Head of caudate nucleus (tissue), 42 donors: ENCODE data around the gene CRISPLD2.
A peak's percentile ranks its signal among the peaks of the same experiment; 100 is the strongest.

Experiments used
- DNase-seq, 42 donors: peaks; one replicate each; pipeline versions ENCODE4 v3.0.0 to v3.0.0-alpha.2; 2020 to 2021; ENCODE audit warnings: mixed read lengths in 7 of 42
- intact Hi-C: fragments of 100-400 bp; cut with DNase I; formaldehyde crosslinking; loops from one replicate; pipeline ENCODE4 v1.15.0; 2022

CRISPLD2 gene

GRCh38 chr16:84890427-84890826 lies 70.6 kb downstream of the CRISPLD2 start:
- intact Hi-C loops: no loop called here
- peak in 40 of 42 donors; percentile 19 to 83 (median 62) for DNase-seq

GRCh38 chr16:84891149-84891795 lies 71.5 kb downstream of the CRISPLD2 start:
- intact Hi-C loops: no loop called here
- DNase-seq: peak in 7 of 42 donors; percentile 13 to 54 (median 21)

GRCh38 chr16:84892097-84892496 lies 72.3 kb downstream of the CRISPLD2 start:
- no peak for DNase-seq

GRCh38 chr16:84893467-84893848 lies 73.7 kb downstream of the CRISPLD2 start:
- intact Hi-C loops: no loop called here
- DNase-seq: no peak

More at GRCh38 chr16:84892097-84892496, 72.3 kb downstream of the CRISPLD2 start:
- intact Hi-C loops: no loop called here

- no peak for DNase-seq
- intact Hi-C loops: no loop called here
Observed at GRCh38 chr16:84893849-84894599, 74.2 kb downstream of the CRISPLD2 start.

- no peak for DNase-seq
- intact Hi-C loops: no loop called here
Observed at GRCh38 chr16:84895016-84895415, 75.2 kb downstream of the CRISPLD2 start.

- intact Hi-C loops: no loop called here
Observed at GRCh38 chr16:84896847-84897246, 77.1 kb downstream of the CRISPLD2 start.

GRCh38 chr16:84897911-84898377 lies 78.2 kb downstream of the CRISPLD2 start:
- peak in 17 of 42 donors; percentile 14 to 52 (median 37) for DNase-seq
- intact Hi-C loops: no loop called here

More at GRCh38 chr16:84896847-84897246, 77.1 kb downstream of the CRISPLD2 start:
- DNase-seq: no peak

- intact Hi-C loops: no loop called here
- no peak for DNase-seq
Observed at GRCh38 chr16:84898447-84898846, 78.7 kb downstream of the CRISPLD2 start.

GRCh38 chr16:84899414-84899813 lies 79.6 kb downstream of the CRISPLD2 start:
- intact Hi-C loops: no loop called here
- no peak for DNase-seq

GRCh38 chr16:84905965-84906460 lies 86.2 kb downstream of the CRISPLD2 start:
- intact Hi-C loops: no loop called here

GRCh38 chr16:84907051-84907450 lies 87.3 kb downstream of the CRISPLD2 start:
- peak in 4 of 42 donors; percentile 10 to 50 (median 45) for DNase-seq

More at GRCh38 chr16:84905965-84906460, 86.2 kb downstream of the CRISPLD2 start:
- DNase-seq: no peak

GRCh38 chr16:84907575-84907974 lies 87.8 kb downstream of the CRISPLD2 start:
- peak in 38 of 42 donors; percentile 21 to 88 (median 60) for DNase-seq

More at GRCh38 chr16:84907051-84907450, 87.3 kb downstream of the CRISPLD2 start:
- intact Hi-C loops: no loop called here

GRCh38 chr16:84909476-84910085 lies 89.8 kb downstream of the CRISPLD2 start:
- DNase-seq: no peak
- intact Hi-C loops: no loop called here

More at GRCh38 chr16:84907575-84907974, 87.8 kb downstream of the CRISPLD2 start:
- intact Hi-C loops: no loop called here

GRCh38 chr16:84911486-84912216 lies 91.9 kb downstream of the CRISPLD2 start:
- no peak for DNase-seq
- intact Hi-C loops: no loop called here

- intact Hi-C loops: no loop called here
- DNase-seq: peak in 10 of 42 donors; percentile 18 to 52 (median 32)
Observed at GRCh38 chr16:84913315-84913714, 93.5 kb downstream of the CRISPLD2 start.

- no peak for DNase-seq
- intact Hi-C loops: no loop called here
Observed at GRCh38 chr16:84914273-84914672, 94.5 kb downstream of the CRISPLD2 start.

GRCh38 chr16:84916178-84916577 lies 96.4 kb downstream of the CRISPLD2 start:
- intact Hi-C loops: no loop called here

GRCh38 chr16:84916850-84917249 lies 97.1 kb downstream of the CRISPLD2 start:
- intact Hi-C loops: no loop called here
- no peak for DNase-seq

More at GRCh38 chr16:84916178-84916577, 96.4 kb downstream of the CRISPLD2 start:
- DNase-seq: no peak
